Prostate gland (tissue), 2 donors: ENCODE measurements around the gene TNS1. TPM values are rescaled to one million over a fixed set of nuclear protein-coding genes. Genes with fewer than 3 reads are reported as not detected.

ENCODE experiments used
- DNase-seq: peaks from one replicate; pipeline ENCODE4 v3.0.0-alpha.2; 2019; ENCODE audit warnings: low spot score
- H3K27ac ChIP-seq, 2 donors: fragments of 200-600 bp; sonication (generic); 2 replicates each; pipeline ENCODE4 v1.5.1; 2017 to 2019
- H3K27me3 ChIP-seq: fragments of 200-600 bp; sonication (generic); replicated peaks from 2 replicates; pipeline ENCODE4 v1.5.1; 2019; ENCODE audit not compliant: insufficient read depth
- H3K36me3 ChIP-seq, 2 donors: fragments of 200-600 bp; sonication (generic); 1 replicate in 1 of 2; 2 replicates in 1 of 2; pipeline versions ENCODE4 v1.5.1 to v1.8.1; 2017 to 2019
- H3K4me1 ChIP-seq: fragments of 200-600 bp; sonication (generic); replicated peaks from 2 replicates; pipeline ENCODE4 v1.5.1; 2019
- H3K4me3 ChIP-seq, 2 donors: fragments of 200-600 bp; sonication (generic); 2 replicates each; pipeline ENCODE4 v1.5.1; 2017 to 2019
- H3K9me3 ChIP-seq: fragments of 200-600 bp; sonication (generic); 2 replicates; pipeline ENCODE4 v1.5.1; 2017
- POLR2A ChIP-seq: fragments of 450-650 bp; IDR thresholded peaks from one replicate; pipeline ENCODE4 v1.6.1; 2016; ENCODE audit warnings: antibody characterized with exemption, mild to moderate bottlenecking
- POLR2AphosphoS5 ChIP-seq: sonication (generic); formaldehyde crosslinking; IDR thresholded peaks from one replicate; pipeline ENCODE4 v1.6.1; 2017; ENCODE audit warnings: antibody characterized with exemption
- WGBS: methylation state at CpG from one replicate; pipeline ENCODE4 v1.1.5; 2018; 5-methylcytosine and 5-hydroxymethylcytosine counted together
- intact Hi-C: fragments of 100-400 bp; cut with DNase I; formaldehyde crosslinking; loops from one replicate; pipeline ENCODE4 v1.14.2; 2022
- total RNA-seq, 2 donors: library from RNA; depleted of rRNA; stranded (reverse); fragments of >200 nt; gene quantifications; one replicate each; pipeline ENCODE4 v1.1.0, GENCODE V29; 2016
- TF ChIP-seq, protein P1 (sequence below), 4 experiments: fragments of 200-600 bp in 2 of 4; fragments of 450-650 bp in 2 of 4; sonication (generic) in 2 of 4; IDR thresholded peaks; 1 replicate in 3 of 4; 2 replicates in 1 of 4; pipeline ENCODE4 v1.5.1; 2016 to 2019; ENCODE audit warnings: antibody characterized with exemption in 4 of 4, mild to moderate bottlenecking in 2 of 4, moderate library complexity in 2 of 4

The TNS1 gene
- total RNA-seq, 2 donors from 2014 or later, result 238 to 659 TPM

DNA sequence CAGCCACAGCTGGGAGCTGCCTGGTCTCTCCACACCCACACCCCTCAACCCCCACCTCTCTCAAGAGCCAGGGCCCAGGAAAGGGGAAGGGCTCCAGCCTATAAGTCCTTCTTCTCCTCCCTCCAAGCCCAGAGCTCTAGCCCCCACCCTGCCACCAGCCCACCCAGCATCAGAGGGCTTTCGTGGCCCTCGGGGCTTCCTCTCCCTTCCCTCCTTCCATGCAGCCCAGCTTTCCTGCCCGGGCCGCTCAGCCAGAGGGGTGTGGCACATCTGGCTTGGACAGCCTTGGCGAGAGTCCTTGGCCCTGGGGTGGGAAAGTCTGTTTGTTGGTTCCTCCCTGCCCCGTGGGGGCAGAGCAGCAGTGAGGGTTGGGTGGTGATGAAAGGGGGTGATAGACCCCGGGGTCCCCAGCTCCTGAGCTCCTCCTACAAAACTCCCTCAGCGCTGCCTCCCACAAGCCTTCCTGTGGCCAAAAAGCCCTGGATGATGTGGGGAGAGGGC is 7.0 kb downstream of the TNS1 start:
- no peaks in the 10 kb centered on the region for H3K36me3 ChIP-seq
- no peaks in the 10 kb centered on the region for H3K4me1 ChIP-seq
- H3K27ac ChIP-seq, result peak overlapping the region; percentile 29 to 49
- intact Hi-C loops, result no loop called here
- WGBS, result 13% methylated on average over 8 of the region's 8 CpGs
- no peak overlapping the region for H3K4me3 ChIP-seq
- H3K9me3 ChIP-seq, result no peaks in the 10 kb centered on the region
- no peak for DNase-seq
- no peaks in the 10 kb centered on the region for H3K27me3 ChIP-seq
- TF ChIP-seq POLR2A (no peak), POLR2AphosphoS5 (no peak)
- TF ChIP-seq, protein P1, sequence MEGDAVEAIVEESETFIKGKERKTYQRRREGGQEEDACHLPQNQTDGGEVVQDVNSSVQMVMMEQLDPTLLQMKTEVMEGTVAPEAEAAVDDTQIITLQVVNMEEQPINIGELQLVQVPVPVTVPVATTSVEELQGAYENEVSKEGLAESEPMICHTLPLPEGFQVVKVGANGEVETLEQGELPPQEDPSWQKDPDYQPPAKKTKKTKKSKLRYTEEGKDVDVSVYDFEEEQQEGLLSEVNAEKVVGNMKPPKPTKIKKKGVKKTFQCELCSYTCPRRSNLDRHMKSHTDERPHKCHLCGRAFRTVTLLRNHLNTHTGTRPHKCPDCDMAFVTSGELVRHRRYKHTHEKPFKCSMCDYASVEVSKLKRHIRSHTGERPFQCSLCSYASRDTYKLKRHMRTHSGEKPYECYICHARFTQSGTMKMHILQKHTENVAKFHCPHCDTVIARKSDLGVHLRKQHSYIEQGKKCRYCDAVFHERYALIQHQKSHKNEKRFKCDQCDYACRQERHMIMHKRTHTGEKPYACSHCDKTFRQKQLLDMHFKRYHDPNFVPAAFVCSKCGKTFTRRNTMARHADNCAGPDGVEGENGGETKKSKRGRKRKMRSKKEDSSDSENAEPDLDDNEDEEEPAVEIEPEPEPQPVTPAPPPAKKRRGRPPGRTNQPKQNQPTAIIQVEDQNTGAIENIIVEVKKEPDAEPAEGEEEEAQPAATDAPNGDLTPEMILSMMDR (IDR thresholded peaks at IDR 0.05), result no peak

- no peaks in the 10 kb centered on the region for H3K4me1 ChIP-seq
- H3K9me3 ChIP-seq, result no peaks in the 10 kb centered on the region
- DNase-seq, result no peak
- no peaks in the 10 kb centered on the region for H3K27me3 ChIP-seq
- no peak overlapping the region for H3K27ac ChIP-seq
- no peak overlapping the region for H3K4me3 ChIP-seq
- TF ChIP-seq POLR2A, result no peak
- intact Hi-C loops, result no loop called here
- 83% methylated on average over 4 of the region's 4 CpGs for WGBS
- H3K36me3 ChIP-seq, result no peaks in the 10 kb centered on the region
Observed at GRCh38 chr2:217994776-217995274, 8.0 kb downstream of the TNS1 start.

GRCh38 chr2:217993817-217994463 is 8.9 kb downstream of the TNS1 start:
- H3K9me3 ChIP-seq, result no peaks in the 10 kb centered on the region
- TF ChIP-seq POLR2A (no peak), POLR2AphosphoS5 (no peak)
- TF ChIP-seq, protein P1 (IDR thresholded peaks at IDR 0.05), result peak; percentile 62 to 77 (median 70)
- H3K27me3 ChIP-seq, result no peaks in the 10 kb centered on the region
- H3K4me1 ChIP-seq, result no peaks in the 10 kb centered on the region
- intact Hi-C loops, result no loop called here
- 53% methylated on average over 6 of the region's 6 CpGs for WGBS
- H3K36me3 ChIP-seq, result no peaks in the 10 kb centered on the region
- no peak for DNase-seq
- H3K4me3 ChIP-seq, result no peak overlapping the region
- peak overlapping the region in 1 of 2 donors; percentile 54 for H3K27ac ChIP-seq

DNA sequence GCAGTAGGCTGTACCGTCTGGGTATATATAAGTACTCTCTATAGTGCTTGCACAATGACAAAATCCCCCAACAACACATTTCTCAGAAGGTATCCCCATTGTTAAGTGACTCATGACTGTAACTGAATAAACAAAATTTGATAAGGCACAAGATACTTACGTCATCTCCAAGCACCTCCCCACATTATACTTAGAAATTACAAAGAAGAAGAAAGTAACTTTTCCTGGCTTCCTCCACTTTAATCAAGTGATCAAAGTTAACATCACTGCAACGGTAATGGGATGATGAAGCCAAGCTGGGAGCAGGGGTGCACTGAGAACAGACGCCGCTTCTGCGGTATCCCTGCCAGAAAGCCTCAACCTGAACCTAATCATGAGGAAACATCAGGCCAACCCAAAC is 9.7 kb downstream of the TNS1 start:
- peak overlapping the region in 1 of 2 donors; percentile 54 for H3K27ac ChIP-seq
- H3K9me3 ChIP-seq, result no peaks in the 10 kb centered on the region
- H3K36me3 ChIP-seq, result no peaks in the 10 kb centered on the region
- no peak for DNase-seq
- no peaks in the 10 kb centered on the region for H3K27me3 ChIP-seq
- H3K4me3 ChIP-seq, result no peak overlapping the region
- peaks cover 6% of the 10 kb centered on the region for H3K4me1 ChIP-seq
- intact Hi-C loops, result no loop called here
- WGBS, result 39% methylated on average over 6 of the region's 6 CpGs
- TF ChIP-seq, protein P1 (IDR thresholded peaks at IDR 0.05), result no peak
- TF ChIP-seq POLR2A, result peak; percentile 36

DNA sequence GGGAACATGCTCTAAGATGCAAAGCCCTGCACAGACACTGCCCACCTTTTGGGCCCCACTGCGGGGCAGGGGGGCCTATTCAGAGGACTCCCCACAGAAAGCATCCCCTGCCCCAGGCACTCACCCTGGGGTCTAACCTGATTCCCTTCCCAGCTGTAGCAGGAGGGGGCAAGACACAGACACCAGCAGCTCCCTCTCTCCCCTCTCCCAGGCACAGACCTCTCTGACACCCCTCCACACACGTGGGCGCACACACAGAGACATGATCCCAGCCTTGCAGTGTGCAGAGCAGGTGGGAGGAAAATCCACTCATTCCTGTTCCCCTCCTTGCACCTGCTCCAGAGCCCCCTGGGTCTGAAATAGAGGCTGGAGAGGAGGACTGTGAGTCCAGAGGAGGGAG is 10.7 kb downstream of the TNS1 start:
- no peak overlapping the region for H3K27ac ChIP-seq
- no peaks in the 10 kb centered on the region for H3K27me3 ChIP-seq
- no peak overlapping the region for H3K4me3 ChIP-seq
- intact Hi-C loops, result no loop called here
- H3K4me1 ChIP-seq, result peaks cover 7% of the 10 kb centered on the region
- H3K9me3 ChIP-seq, result no peaks in the 10 kb centered on the region
- WGBS, result 87% methylated on average over 3 of the region's 3 CpGs
- no peak for TF ChIP-seq POLR2AphosphoS5
- no peaks in the 10 kb centered on the region for H3K36me3 ChIP-seq
- no peak for DNase-seq
